ENCODE data around the gene FAM149A.

DNA sequence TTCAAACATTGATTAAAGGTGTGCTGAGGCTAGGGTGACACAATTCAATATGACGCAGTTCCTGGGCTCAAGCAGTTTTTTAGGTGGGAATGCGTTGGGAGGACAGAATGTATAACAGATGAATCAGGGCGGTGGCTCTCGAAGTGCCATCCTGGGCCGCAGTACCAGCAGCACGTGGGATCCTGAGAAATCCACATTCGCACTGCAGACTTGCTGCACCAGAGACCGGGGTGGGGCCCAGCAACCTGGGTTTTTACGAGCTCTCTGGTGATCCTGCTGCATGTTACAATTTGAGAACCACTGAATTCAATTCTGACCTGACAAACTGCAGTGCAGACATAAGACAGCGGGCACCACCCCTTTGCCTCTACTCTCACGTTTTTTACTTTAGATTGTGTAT lies 30.4 kb downstream of the FAM149A start:
- TF ChIP-seq, protein P1, sequence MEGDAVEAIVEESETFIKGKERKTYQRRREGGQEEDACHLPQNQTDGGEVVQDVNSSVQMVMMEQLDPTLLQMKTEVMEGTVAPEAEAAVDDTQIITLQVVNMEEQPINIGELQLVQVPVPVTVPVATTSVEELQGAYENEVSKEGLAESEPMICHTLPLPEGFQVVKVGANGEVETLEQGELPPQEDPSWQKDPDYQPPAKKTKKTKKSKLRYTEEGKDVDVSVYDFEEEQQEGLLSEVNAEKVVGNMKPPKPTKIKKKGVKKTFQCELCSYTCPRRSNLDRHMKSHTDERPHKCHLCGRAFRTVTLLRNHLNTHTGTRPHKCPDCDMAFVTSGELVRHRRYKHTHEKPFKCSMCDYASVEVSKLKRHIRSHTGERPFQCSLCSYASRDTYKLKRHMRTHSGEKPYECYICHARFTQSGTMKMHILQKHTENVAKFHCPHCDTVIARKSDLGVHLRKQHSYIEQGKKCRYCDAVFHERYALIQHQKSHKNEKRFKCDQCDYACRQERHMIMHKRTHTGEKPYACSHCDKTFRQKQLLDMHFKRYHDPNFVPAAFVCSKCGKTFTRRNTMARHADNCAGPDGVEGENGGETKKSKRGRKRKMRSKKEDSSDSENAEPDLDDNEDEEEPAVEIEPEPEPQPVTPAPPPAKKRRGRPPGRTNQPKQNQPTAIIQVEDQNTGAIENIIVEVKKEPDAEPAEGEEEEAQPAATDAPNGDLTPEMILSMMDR (IDR thresholded peaks at IDR 0.05; ENCODE audit: insufficient read depth, low read length, poor library complexity, severe bottlenecking): no peak
- no peak for TF ChIP-seq EZH2phosphoT487 (conservative IDR thresholded peaks at IDR 0.05; ENCODE audit: low read length)
